CD4-positive, alpha-beta memory T cell (primary cell): ENCODE results near the gene SHOC2. TPM values are rescaled to one million over a fixed set of nuclear protein-coding genes. Genes with fewer than 3 reads are reported as not detected.

ENCODE experiments used
- CTCF ChIA-PET: fragments of 350-600 bp; sonication (Branson Sonifier 250); formaldehyde crosslinking; loops from one replicate; lab custom pipeline; 2021; ENCODE audit warnings: inconsistent platforms; ENCODE audit not compliant: partially characterized antibody; lab: Charles Lee
- POLR2A ChIA-PET: fragments of 350-600 bp; sonication (Branson Sonifier 250); formaldehyde crosslinking; loops from one replicate; lab custom pipeline; 2021; ENCODE audit not compliant: partially characterized antibody; lab: Charles Lee
- DNase-seq, 5 donors: peaks; one replicate each; pipeline versions ENCODE4 v3.0.0 to v3.0.0-alpha.2; 2020 to 2022; ENCODE audit warnings: mixed read lengths in 1 of 5
- H3K27ac ChIP-seq: one replicate; pipeline ENCODE4 v1.7.0; 2013; ENCODE audit warnings: low read depth, low read length
- H3K27me3 ChIP-seq: 2 replicates; pipeline ENCODE4 v1.7.0; 2013; ENCODE audit warnings: mild to moderate bottlenecking, low read length, moderate library complexity; ENCODE audit not compliant: insufficient read depth
- H3K36me3 ChIP-seq: 2 replicates; pipeline ENCODE4 v1.7.0; 2013; ENCODE audit warnings: mild to moderate bottlenecking, low read length, moderate library complexity; ENCODE audit not compliant: insufficient read depth
- H3K4me1 ChIP-seq: 2 replicates; pipeline ENCODE4 v1.7.0; 2013; ENCODE audit warnings: mild to moderate bottlenecking, low read length, moderate library complexity; ENCODE audit not compliant: insufficient read depth
- H3K4me3 ChIP-seq, 2 donors: one replicate each; pipeline ENCODE4 v1.7.0; 2013; ENCODE audit warnings: low read length in 2 of 2, mild to moderate bottlenecking in 1 of 2
- H3K9me3 ChIP-seq, 2 donors: one replicate each; pipeline ENCODE4 v1.7.0; 2013; ENCODE audit warnings: low read length in 2 of 2, control low read depth in 1 of 2; ENCODE audit not compliant: control insufficient read depth in 1 of 2
- H3K27ac Mint-ChIP-seq, 7 donors: one replicate each; pipeline ENCODE4 v1.8.0; 2020 to 2021; ENCODE audit warnings: mixed read lengths in 7 of 7, mild to moderate bottlenecking in 6 of 7, inconsistent platforms in 3 of 7, moderate library complexity in 3 of 7
- H3K27me3 Mint-ChIP-seq, 2 donors: one replicate each; pipeline ENCODE4 v1.8.0; 2020 to 2021; ENCODE audit warnings: mixed read lengths in 2 of 2
- H3K36me3 Mint-ChIP-seq, 2 donors: one replicate each; pipeline ENCODE4 v1.8.0; 2020 to 2021; ENCODE audit warnings: mixed read lengths in 2 of 2, inconsistent platforms in 1 of 2, mild to moderate bottlenecking in 1 of 2
- H3K4me1 Mint-ChIP-seq, 4 donors: one replicate each; pipeline ENCODE4 v1.8.0; 2020 to 2021; ENCODE audit warnings: mixed read lengths in 4 of 4, mild to moderate bottlenecking in 1 of 4
- H3K4me3 Mint-ChIP-seq, 8 donors: one replicate each; pipeline ENCODE4 v1.8.0; 2020 to 2021; ENCODE audit warnings: mixed read lengths in 8 of 8, mild to moderate bottlenecking in 7 of 8, moderate library complexity in 6 of 8, inconsistent platforms in 3 of 8
- H3K9me3 Mint-ChIP-seq, 8 donors: one replicate each; pipeline ENCODE4 v1.8.0; 2020 to 2021; ENCODE audit warnings: mixed read lengths in 8 of 8, mild to moderate bottlenecking in 5 of 8, inconsistent platforms in 3 of 8, moderate library complexity in 1 of 8
- intact Hi-C: fragments of 100-400 bp; cut with micrococcal nuclease; formaldehyde crosslinking; loops from one replicate; pipeline ENCODE4 v1.15.1; 2023
- polyA plus RNA-seq, 2 donors: library from polyadenylated mRNA; unstranded; fragments of 300-500 nt; fragmentation: Illumina TruSeq; gene quantifications; one replicate each; pipeline ENCODE4 v1.2.3, GENCODE V29; 2021
- total RNA-seq, 2 experiments: library from RNA; stranded (reverse); gene quantifications; one replicate each; pipeline ENCODE4 v1.2.3, GENCODE V29; 2021

Gene SHOC2
- total and polyA plus RNA-seq, 4 experiments from 2014 or later = 49.8 to 69.4 (median 64.6) TPM

DNA sequence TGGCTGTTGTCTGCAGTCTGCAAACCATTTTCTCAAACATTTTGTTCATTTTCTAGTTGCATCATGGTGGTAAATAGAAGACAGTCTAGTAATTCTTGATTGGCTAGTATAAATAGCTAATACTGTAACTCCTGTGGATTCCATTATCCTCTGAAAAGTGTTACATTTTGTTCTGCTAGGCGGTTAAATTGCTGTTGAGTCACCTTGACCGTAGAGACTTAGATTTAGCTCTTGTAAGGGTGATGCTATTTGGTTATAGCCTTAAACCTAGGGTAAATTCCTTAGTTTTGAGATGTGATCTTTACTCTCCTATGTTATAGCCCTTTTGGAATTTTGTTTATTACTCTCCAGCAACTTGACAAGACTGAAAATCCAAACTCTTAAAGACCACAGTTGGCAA lies 58.8 kb downstream of the SHOC2 start:
- Histone ChIP-seq H3K4me3 (no peak overlapping the region), H3K36me3 (no peaks in the 10 kb centered on the region), H3K27ac (no peak overlapping the region), H3K4me1 (peaks cover 16% of the 10 kb centered on the region), H3K9me3 (no peaks in the 10 kb centered on the region), H3K27me3 (no peaks in the 10 kb centered on the region)
- H3K4me1 Mint-ChIP-seq = peaks cover 27 to 67% (median 52%) of the 10 kb centered on the region in 4 donors
- H3K4me3 Mint-ChIP-seq = no peak overlapping the region
- intact Hi-C loops = no loop called here
- H3K36me3 Mint-ChIP-seq = peaks cover 30 to 35% of the 10 kb centered on the region in 2 donors
- peaks cover 0 to 6% (median 0%) of the 10 kb centered on the region in 8 donors for H3K9me3 Mint-ChIP-seq
- no peaks in the 10 kb centered on the region for H3K27me3 Mint-ChIP-seq
- ChIA-PET CTCF (interaction anchor here (1.0 to 1.4 kb wide), 2 partner anchors 17 to 22 kb away, joined by 3 to 4 read pairs; no protein-coding TSS in a partner anchor), POLR2A (no interaction called here)
- H3K27ac Mint-ChIP-seq = peak overlapping the region in 1 of 7 donors; percentile 26
- no peak for DNase-seq

DNA sequence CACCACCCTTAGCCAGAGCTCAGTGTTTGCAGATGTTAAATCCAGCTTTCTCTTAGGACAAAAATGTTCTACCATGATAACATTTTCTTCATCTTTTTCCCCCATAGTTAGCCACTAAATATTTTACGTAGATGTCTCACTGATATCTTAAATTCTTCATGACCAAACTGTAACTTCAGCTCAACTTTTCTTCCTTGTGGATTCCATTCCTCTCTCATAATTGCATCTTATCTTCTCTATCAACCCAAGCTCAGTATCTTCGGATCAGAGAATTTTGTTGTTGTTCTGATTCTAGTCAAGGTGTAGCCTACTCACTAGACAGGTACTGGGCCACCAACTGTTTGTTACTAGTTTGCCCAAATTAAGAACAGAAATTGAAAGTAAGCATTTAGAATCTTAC lies 60.2 kb downstream of the SHOC2 start:
- no peak overlapping the region for H3K4me3 ChIP-seq
- no peaks in the 10 kb centered on the region for H3K36me3 ChIP-seq
- Mint-ChIP-seq H3K4me3 (peak overlapping the region in 2 of 8 donors; percentile 0 to 35), H3K36me3 (peaks cover 36% of the 10 kb centered on the region in 2 donors), H3K27me3 (no peaks in the 10 kb centered on the region), H3K4me1 (peaks cover 25 to 68% (median 53%) of the 10 kb centered on the region in 4 donors), H3K27ac (peak overlapping the region in 3 of 7 donors; percentile 0 to 7 (median 5)), H3K9me3 (peaks cover 0 to 6% (median 0%) of the 10 kb centered on the region in 8 donors)
- peaks cover 20% of the 10 kb centered on the region for H3K4me1 ChIP-seq
- CTCF ChIA-PET = interaction anchor here (1.0 kb wide), 1 partner anchor 93 kb away, joined by 3 read pairs; no protein-coding TSS in a partner anchor
- no peak overlapping the region for H3K27ac ChIP-seq
- H3K27me3 ChIP-seq = no peaks in the 10 kb centered on the region
- intact Hi-C loops = no loop called here
- DNase-seq = no peak
- POLR2A ChIA-PET = no interaction called here
- H3K9me3 ChIP-seq = no peaks in the 10 kb centered on the region

DNA sequence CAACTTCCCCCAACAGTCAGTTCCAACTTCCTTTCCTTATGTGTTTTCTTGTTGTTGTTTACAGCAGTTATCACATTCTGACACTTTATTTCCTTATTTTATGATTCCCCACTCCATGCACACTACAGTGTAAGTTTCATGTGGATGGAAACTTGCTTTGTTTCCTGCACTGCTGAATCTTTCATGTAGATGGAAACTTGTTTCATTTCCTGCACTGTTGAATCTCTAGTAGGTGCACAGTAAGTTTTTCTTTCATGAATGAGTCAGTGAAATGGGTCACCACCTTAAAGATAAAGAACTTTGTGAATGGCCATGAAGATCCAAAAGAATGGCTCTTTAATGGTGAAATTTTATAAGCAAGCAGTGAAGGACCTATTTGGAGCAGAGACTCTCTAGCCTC lies 61.4 kb downstream of the SHOC2 start:
- POLR2A ChIA-PET = no interaction called here
- CTCF ChIA-PET = no interaction called here
- Histone ChIP-seq H3K9me3 (no peaks in the 10 kb centered on the region), H3K4me3 (no peak overlapping the region), H3K4me1 (peaks cover 23% of the 10 kb centered on the region), H3K27me3 (no peaks in the 10 kb centered on the region), H3K36me3 (no peaks in the 10 kb centered on the region), H3K27ac (no peak overlapping the region)
- no peak for DNase-seq
- Mint-ChIP-seq H3K27ac (peak overlapping the region in 1 of 7 donors; percentile 8), H3K27me3 (no peaks in the 10 kb centered on the region), H3K9me3 (peaks cover 0 to 6% (median 0%) of the 10 kb centered on the region in 8 donors), H3K36me3 (peaks cover 38 to 41% of the 10 kb centered on the region in 2 donors), H3K4me1 (peaks cover 27 to 69% (median 53%) of the 10 kb centered on the region in 4 donors), H3K4me3 (peak overlapping the region in 5 of 8 donors; percentile 3 to 71 (median 50))
- intact Hi-C loops = no loop called here

- peaks cover 16% of the 10 kb centered on the region for H3K4me1 ChIP-seq
- no peaks in the 10 kb centered on the region for H3K27me3 ChIP-seq
- H3K27ac Mint-ChIP-seq = no peak overlapping the region
- POLR2A ChIA-PET = no interaction called here
- no peak overlapping the region for H3K27ac ChIP-seq
- peaks cover 0 to 6% (median 0%) of the 10 kb centered on the region in 8 donors for H3K9me3 Mint-ChIP-seq
- H3K36me3 Mint-ChIP-seq = peaks cover 37 to 38% of the 10 kb centered on the region in 2 donors
- CTCF ChIA-PET = no interaction called here
- H3K4me3 Mint-ChIP-seq = peak overlapping the region in 2 of 8 donors; percentile 11 to 31
- H3K4me3 ChIP-seq = no peak overlapping the region
- no peak for DNase-seq
- no peaks in the 10 kb centered on the region for H3K27me3 Mint-ChIP-seq
- H3K4me1 Mint-ChIP-seq = peaks cover 23 to 47% (median 39%) of the 10 kb centered on the region in 4 donors
- intact Hi-C loops = loop anchor here (1.0 kb wide), 1 partner anchor 10 kb away; no protein-coding TSS in a partner anchor
- no peaks in the 10 kb centered on the region for H3K9me3 ChIP-seq
- no peaks in the 10 kb centered on the region for H3K36me3 ChIP-seq
Measured at GRCh38 chr10:110983466-110983865, 64.1 kb downstream of the SHOC2 start.

GRCh38 chr10:110985497-110986275 lies 66.3 kb downstream of the SHOC2 start:
- CTCF ChIA-PET = no interaction called here
- DNase-seq = no peak
- Histone ChIP-seq H3K4me1 (peaks cover 13% of the 10 kb centered on the region), H3K4me3 (no peak overlapping the region), H3K36me3 (no peaks in the 10 kb centered on the region), H3K9me3 (no peaks in the 10 kb centered on the region), H3K27me3 (no peaks in the 10 kb centered on the region), H3K27ac (no peak overlapping the region)
- POLR2A ChIA-PET = interaction anchor here (0.9 kb wide), 1 partner anchor 67 kb away, joined by 4 read pairs; the partner anchor contains the start of gene BBIP1
- no peaks in the 10 kb centered on the region for H3K27me3 Mint-ChIP-seq
- H3K9me3 Mint-ChIP-seq = peaks cover 0 to 2% (median 0%) of the 10 kb centered on the region in 8 donors
- intact Hi-C loops = no loop called here
- peaks cover 36 to 42% of the 10 kb centered on the region in 2 donors for H3K36me3 Mint-ChIP-seq
- peaks cover 12 to 39% (median 29%) of the 10 kb centered on the region in 4 donors for H3K4me1 Mint-ChIP-seq
- H3K27ac Mint-ChIP-seq = no peak overlapping the region
- no peak overlapping the region for H3K4me3 Mint-ChIP-seq

DNA sequence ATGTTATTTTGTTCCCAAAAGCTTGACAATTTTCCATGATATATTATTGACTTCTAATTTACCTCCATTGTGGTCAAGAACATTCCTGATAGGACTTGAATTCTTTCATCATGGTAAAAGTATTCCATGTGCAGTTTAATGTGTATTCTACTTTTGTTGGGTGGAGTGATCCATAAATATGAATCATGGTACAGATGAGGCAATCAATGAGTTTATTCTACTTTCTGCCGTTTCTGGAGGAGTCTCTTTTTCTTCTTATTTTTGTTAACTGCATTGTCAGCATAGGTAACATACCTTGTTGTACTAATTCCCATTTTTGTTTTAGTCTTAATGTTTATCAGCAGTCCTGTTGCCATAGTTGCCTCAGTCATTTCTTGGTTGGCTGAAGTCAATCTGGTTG lies 69.6 kb downstream of the SHOC2 start:
- Histone ChIP-seq H3K4me3 (no peak overlapping the region), H3K27me3 (no peaks in the 10 kb centered on the region), H3K9me3 (no peaks in the 10 kb centered on the region), H3K4me1 (peaks cover 32% of the 10 kb centered on the region), H3K36me3 (no peaks in the 10 kb centered on the region), H3K27ac (no peak overlapping the region)
- H3K27me3 Mint-ChIP-seq = no peaks in the 10 kb centered on the region
- no peak for DNase-seq
- no peak overlapping the region for H3K4me3 Mint-ChIP-seq
- CTCF ChIA-PET = no interaction called here
- H3K36me3 Mint-ChIP-seq = peaks cover 28 to 39% of the 10 kb centered on the region in 2 donors
- peaks cover 26 to 52% (median 40%) of the 10 kb centered on the region in 4 donors for H3K4me1 Mint-ChIP-seq
- POLR2A ChIA-PET = no interaction called here
- intact Hi-C loops = no loop called here
- no peak overlapping the region for H3K27ac Mint-ChIP-seq
- H3K9me3 Mint-ChIP-seq = no peaks in the 10 kb centered on the region
